ENCODE measurements around the gene NADK2. TPM values are rescaled to one million over a fixed set of nuclear protein-coding genes. Genes with fewer than 3 reads are reported as not detected.

Gene NADK2
- total RNA-seq, 1 experiment from 2014 or later, result 12.2 TPM

- no peak overlapping the region for H2BK5ac ChIP-seq (ENCODE audit: insufficient read length, low read length)
- H2AK5ac ChIP-seq (ENCODE audit: insufficient read length, low read length), result no peak overlapping the region
- no peaks in the 10 kb centered on the region for H3K79me2 ChIP-seq (ENCODE audit: insufficient read depth, low read length)
- TF ChIP-seq CTCF (conservative IDR thresholded peaks at IDR 0.05), result no peak
- no peaks in the 10 kb centered on the region for H3K4me1 ChIP-seq (ENCODE audit: insufficient read depth, low read length)
- no peak overlapping the region for H4K8ac ChIP-seq (replicated peaks; ENCODE audit: insufficient read length, low read depth, low read length)
- no peaks in the 10 kb centered on the region for H4K20me1 ChIP-seq (ENCODE audit: control insufficient read depth, insufficient read depth, insufficient read length)
- Mint-ChIP-seq H3K27me3 (ENCODE audit: low read depth) (no peaks in the 10 kb centered on the region), H3K9me3 (no peaks in the 10 kb centered on the region), H3K4me3 (no peak overlapping the region), H3K36me3 (ENCODE audit: insufficient read depth in 1 of 3, low read depth in 3 of 3) (peaks cover 0 to 9% (median 7%) of the 10 kb centered on the region in 3 experiments; a peak in 5 of 7 replicates), H3K27ac (no peak overlapping the region), H3K4me1 (no peaks in the 10 kb centered on the region)
- H2BK15ac ChIP-seq (ENCODE audit: low read depth, low read length), result no peak overlapping the region
- no peaks in the 10 kb centered on the region for H3K9me3 ChIP-seq (ENCODE audit: control insufficient read depth, low read depth, low read length)
- H3K14ac ChIP-seq (ENCODE audit: insufficient read depth, low read length), result no peak overlapping the region
- no peak overlapping the region for H3T11ph ChIP-seq (ENCODE audit: low read length)
- no peak overlapping the region for H3K56ac ChIP-seq (ENCODE audit: insufficient read length, low read depth, low read length)
- H3K18ac ChIP-seq (ENCODE audit: insufficient read length, low read depth, low read length), result no peak overlapping the region
- H3K27ac ChIP-seq (ENCODE audit: insufficient read length, low read depth, low read length), result no peak overlapping the region
- no peak for DNase-seq
- H4K91ac ChIP-seq (ENCODE audit: insufficient read length, low read depth, low read length), result no peak overlapping the region
- no peaks in the 10 kb centered on the region for H3K79me1 ChIP-seq (ENCODE audit: insufficient read depth, low read depth, low read length, poor library complexity, severe bottlenecking)
- H3K23ac ChIP-seq (ENCODE audit: insufficient read length, low read depth, low read length), result no peak overlapping the region
- no peak overlapping the region for H3K4me2 ChIP-seq (ENCODE audit: insufficient read depth, insufficient read length, low read length)
- no peak overlapping the region for H3K9ac ChIP-seq (ENCODE audit: extremely low read depth, insufficient read length, low read length)
- no peaks in the 10 kb centered on the region for H3K27me3 ChIP-seq (ENCODE audit: insufficient read depth, low read length)
- no peak overlapping the region for H2AFZ ChIP-seq (ENCODE audit: low read length)
- no peak overlapping the region for H3K4ac ChIP-seq (ENCODE audit: low read depth, low read length)
- H2BK20ac ChIP-seq (ENCODE audit: low read depth, low read length, poor library complexity, severe bottlenecking), result no peak overlapping the region
- no peak overlapping the region for H4K5ac ChIP-seq (ENCODE audit: insufficient read length, low read depth, low read length)
- H2BK120ac ChIP-seq (ENCODE audit: low read depth, low read length, poor library complexity, severe bottlenecking), result no peak overlapping the region
- H3K23me2 ChIP-seq (ENCODE audit: insufficient read length, low read depth, low read length, poor library complexity, severe bottlenecking), result no peaks in the 10 kb centered on the region
- H2BK12ac ChIP-seq (ENCODE audit: insufficient read length, low read depth, low read length), result no peak overlapping the region
Observed at GRCh38 chr5:36206913-36207312, 34.8 kb downstream of the NADK2 start.
